Astrocyte of the hippocampus (primary cell): ENCODE results near the gene FOXC2.
A peak's percentile ranks its signal among the peaks of the same experiment; 100 is the strongest.
"Not testable (repeated sequence)": the region's sequence is repeated elsewhere in the genome, so short reads cannot be mapped to it uniquely, and the experiment has no call there.

Experiments used
- DNase-seq: peaks from one replicate; pipeline ENCODE4 v3.0.0; 2011; ENCODE audit warnings: low read depth, low spot score

FOXC2 gene

GRCh38 chr16:86587487-86587886 lies 20.9 kb downstream of the FOXC2 start:
- no peak for DNase-seq

GRCh38 chr16:86587955-86588354 lies 21.3 kb downstream of the FOXC2 start:
- DNase-seq, result not testable (repeated sequence)

- peak; percentile 94 for DNase-seq
Observed at GRCh38 chr16:86590501-86591144, 24.0 kb downstream of the FOXC2 start.

- no peak for DNase-seq
Observed at GRCh38 chr16:86591270-86591669, 24.6 kb downstream of the FOXC2 start.

GRCh38 chr16:86593913-86594620 lies 27.4 kb downstream of the FOXC2 start:
- DNase-seq, result peak; percentile 35

GRCh38 chr16:86594721-86595120 lies 28.1 kb downstream of the FOXC2 start:
- peak; percentile 77 for DNase-seq

GRCh38 chr16:86595983-86596605 lies 29.5 kb downstream of the FOXC2 start:
- DNase-seq, result peak; percentile 36

GRCh38 chr16:86597126-86597879 lies 30.7 kb downstream of the FOXC2 start:
- no peak for DNase-seq

- DNase-seq, result peak; percentile 18
Observed at GRCh38 chr16:86597880-86598606, 31.4 kb downstream of the FOXC2 start.

GRCh38 chr16:86598607-86599565 lies 32.3 kb downstream of the FOXC2 start:
- peak; percentile 27 for DNase-seq

- DNase-seq, result no peak
Observed at GRCh38 chr16:86601356-86601755, 34.7 kb downstream of the FOXC2 start.

- no peak for DNase-seq
Observed at GRCh38 chr16:86602521-86602920, 35.9 kb downstream of the FOXC2 start.

- DNase-seq, result no peak
Observed at GRCh38 chr16:86604436-86605193, 38.0 kb downstream of the FOXC2 start.

GRCh38 chr16:86605950-86606349 lies 39.3 kb downstream of the FOXC2 start:
- DNase-seq, result no peak

GRCh38 chr16:86608301-86608747 lies 41.7 kb downstream of the FOXC2 start:
- peak; percentile 57 for DNase-seq

- DNase-seq, result peak; percentile 93
Observed at GRCh38 chr16:86609115-86609514, 42.5 kb downstream of the FOXC2 start.

- no peak for DNase-seq
Observed at GRCh38 chr16:86609661-86610060, 43.0 kb downstream of the FOXC2 start.

GRCh38 chr16:86610779-86611524 lies 44.3 kb downstream of the FOXC2 start:
- no peak for DNase-seq

- DNase-seq, result no peak
Observed at GRCh38 chr16:86611525-86611855, 44.9 kb downstream of the FOXC2 start.
